Ishikawa (cell line): ENCODE results near the gene CEND1.

Source experiments
- EP300 ChIP-seq: IDR thresholded peaks from 2 replicates; pipeline ENCODE4 v1.6.1; 2012; ENCODE audit warnings: borderline replicate concordance
- NFIC ChIP-seq: IDR thresholded peaks from 2 replicates; pipeline ENCODE4 v1.6.1; 2012
- TAF1 ChIP-seq: IDR thresholded peaks from 2 replicates; pipeline ENCODE4 v1.6.1; 2012; ENCODE audit warnings: low read depth, mild to moderate bottlenecking

DNA sequence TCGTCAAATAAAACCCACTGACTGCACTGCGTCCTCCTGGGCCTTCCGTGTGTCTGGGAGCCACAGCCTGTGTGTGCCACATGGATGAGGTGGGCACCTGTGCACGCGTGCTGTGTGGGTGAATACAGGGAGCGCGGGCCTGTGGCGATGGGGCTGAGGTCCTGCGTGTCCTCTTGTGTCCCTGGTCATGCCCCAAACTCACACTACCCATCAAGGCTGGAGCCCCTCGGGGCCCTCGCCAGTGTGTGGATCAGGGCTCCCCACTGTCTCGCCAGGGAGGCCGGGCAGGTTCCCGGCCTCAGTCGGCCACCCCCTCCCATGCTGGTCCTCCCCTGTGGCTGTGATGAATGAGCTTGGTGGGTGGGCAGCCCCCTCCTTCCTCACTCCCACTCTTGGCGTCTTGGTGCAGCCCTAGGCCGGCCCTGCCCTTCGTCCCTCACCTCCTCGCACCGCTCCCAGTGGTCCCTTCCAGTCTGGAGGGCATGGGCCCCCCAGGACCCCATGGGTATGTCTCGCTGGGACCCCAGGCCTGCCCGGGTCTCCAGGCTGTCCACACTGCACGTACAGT lies 42.2 kb upstream of the CEND1 start:
- TF ChIP-seq TAF1 (no peak), EP300 (no peak), NFIC (no peak)
